HepG2 (cell line): Measurements from ENCODE around the gene FUCA1. TPM values are rescaled to one million over a fixed set of nuclear protein-coding genes. Genes with fewer than 3 reads are reported as not detected.
A peak's percentile ranks its signal among the peaks of the same experiment; 100 is the strongest.

Experiments used
- CBFB ChIP-seq: sonication (generic); formaldehyde crosslinking; IDR thresholded peaks from 2 replicates; pipeline ENCODE4 v1.4.0; 2020; ENCODE audit warnings: missing genetic modification reagents
- E2F5 ChIP-seq: sonication (generic); formaldehyde crosslinking; conservative IDR thresholded peaks from 2 replicates; pipeline ENCODE4 v1.4.0; 2020; ENCODE audit warnings: missing genetic modification reagents
- FOXA1 ChIP-seq, 2 experiments: fragments of 450-650 bp in 1 of 2; sonication (generic) in 1 of 2; formaldehyde crosslinking in 1 of 2; IDR thresholded peaks; 2 replicates each; pipeline versions ENCODE4 v1.4.0 to v1.6.1; 2016 to 2020; ENCODE audit warnings: missing genetic modification reagents in 1 of 2
- MEIS1 ChIP-seq: sonication (generic); formaldehyde crosslinking; IDR thresholded peaks from 2 replicates; pipeline ENCODE4 v1.9.0; 2021; ENCODE audit warnings: mild to moderate bottlenecking, missing genetic modification reagents, moderate library complexity, borderline replicate concordance
- NCOR1 ChIP-seq: fragments of 200-600 bp; sonication (generic); IDR thresholded peaks from 2 replicates; pipeline ENCODE4 v1.7.0; 2017; ENCODE audit warnings: antibody characterized with exemption, low read length, borderline replicate concordance
- PHF8 ChIP-seq: sonication (generic); formaldehyde crosslinking; IDR thresholded peaks from 2 replicates; pipeline ENCODE4 v1.5.0; 2020; ENCODE audit warnings: missing genetic modification reagents
- RNF219 ChIP-seq: sonication (generic); formaldehyde crosslinking; IDR thresholded peaks from 2 replicates; pipeline ENCODE4 v1.5.0; 2020; ENCODE audit warnings: mild to moderate bottlenecking, missing genetic modification reagents
- SIX4 ChIP-seq: sonication (generic); formaldehyde crosslinking; IDR thresholded peaks from 2 replicates; pipeline ENCODE4 v1.4.0; 2020; ENCODE audit warnings: missing genetic modification reagents
- SP2 ChIP-seq: sonication (generic); formaldehyde crosslinking; IDR thresholded peaks from 2 replicates; pipeline ENCODE4 v1.5.1; 2020; ENCODE audit warnings: mild to moderate bottlenecking, missing genetic modification reagents
- TCF12 ChIP-seq, 2 experiments: fragments of 450-650 bp in 1 of 2; sonication (generic) in 1 of 2; formaldehyde crosslinking in 1 of 2; IDR thresholded peaks; 2 replicates each; pipeline versions ENCODE4 v1.6.1 to v1.8.0; 2017 to 2022; ENCODE audit warnings: antibody characterized with exemption in 1 of 2, mild to moderate bottlenecking in 1 of 2, missing genetic modification reagents in 1 of 2, moderate library complexity in 1 of 2
- YEATS2 ChIP-seq: sonication (generic); formaldehyde crosslinking; IDR thresholded peaks from 2 replicates; pipeline ENCODE4 v1.4.0; 2020; ENCODE audit warnings: missing genetic modification reagents, borderline replicate concordance
- ZBTB14 ChIP-seq: sonication (generic); formaldehyde crosslinking; IDR thresholded peaks from 2 replicates; pipeline ENCODE4 v1.4.0; 2020; ENCODE audit warnings: missing genetic modification reagents
- ZFP62 ChIP-seq: sonication (generic); formaldehyde crosslinking; IDR thresholded peaks from 2 replicates; pipeline ENCODE4 v1.4.0; 2020; ENCODE audit warnings: missing genetic modification reagents
- ZMYM3 ChIP-seq: sonication (generic); formaldehyde crosslinking; IDR thresholded peaks from 2 replicates; pipeline ENCODE4 v1.5.1; 2020; ENCODE audit warnings: mild to moderate bottlenecking, missing genetic modification reagents
- ZNF205 ChIP-seq: IDR thresholded peaks from 2 replicates; pipeline ENCODE4 v1.6.1; 2018; ENCODE audit warnings: missing biosample characterization, missing genetic modification reagents
- ZNF333 ChIP-seq: sonication (generic); formaldehyde crosslinking; IDR thresholded peaks from 2 replicates; pipeline ENCODE4 v1.4.0; 2020; ENCODE audit warnings: mild to moderate bottlenecking, missing genetic modification reagents, borderline replicate concordance
- ZNF337 ChIP-seq: sonication (generic); formaldehyde crosslinking; IDR thresholded peaks from 2 replicates; pipeline ENCODE4 v1.5.1; 2020; ENCODE audit warnings: missing genetic modification reagents, low read depth, mild to moderate bottlenecking, borderline replicate concordance
- ZNF724P ChIP-seq: sonication (generic); formaldehyde crosslinking; IDR thresholded peaks from 2 replicates; pipeline ENCODE4 v1.8.0; 2022; ENCODE audit warnings: missing genetic modification reagents, borderline replicate concordance
- ZNF740 ChIP-seq: sonication (generic); formaldehyde crosslinking; IDR thresholded peaks from 2 replicates; pipeline ENCODE4 v1.4.0; 2020; ENCODE audit warnings: missing genetic modification reagents
- ZNF776 ChIP-seq: sonication (generic); formaldehyde crosslinking; IDR thresholded peaks from 2 replicates; pipeline ENCODE4 v1.4.0; 2020; ENCODE audit warnings: mild to moderate bottlenecking, missing genetic modification reagents
- ZNF878 ChIP-seq: sonication (generic); formaldehyde crosslinking; IDR thresholded peaks from 2 replicates; pipeline ENCODE4 v1.8.1; 2023; ENCODE audit warnings: mild to moderate bottlenecking, missing genetic modification reagents, moderate library complexity
- polyA plus RNA-seq, 8 experiments: library from polyadenylated mRNA; depleted of rRNA in 3 of 8; stranded (reverse) in 7 of 8; unstranded in 1 of 8; fragments of >200 nt; fragmentation: Illumina TruSeq in 4 of 8; extraction: Trizol in 4 of 8; gene quantifications; 2 replicates each; pipeline versions ENCODE4 v1.2.1 to v1.2.3, GENCODE V29; 2011 to 2016; ENCODE audit warnings: low read depth in 4 of 8, missing spikeins in 1 of 8, mixed read lengths in 1 of 8; ENCODE audit not compliant: insufficient read depth in 1 of 8
- total RNA-seq, 5 experiments: library from RNA; depleted of rRNA; stranded (reverse); fragments of >200 nt; fragmentation: Illumina TruSeq; extraction: Trizol; gene quantifications; 2 replicates each; pipeline ENCODE4 v1.2.3, GENCODE V29; 2016; ENCODE audit warnings: low read depth in 1 of 5
- TF ChIP-seq, protein P1 (sequence below): IDR thresholded peaks from 2 replicates; pipeline ENCODE4 v1.6.1; 2016; ENCODE audit warnings: missing biosample characterization, missing genetic modification reagents, low read depth

FUCA1 gene
- total and polyA plus RNA-seq, 2 of the 13 experiments (the other 11 are each of a cell fraction or from before 2014, with no cell fraction given), result 32.7 to 33.6 TPM

DNA sequence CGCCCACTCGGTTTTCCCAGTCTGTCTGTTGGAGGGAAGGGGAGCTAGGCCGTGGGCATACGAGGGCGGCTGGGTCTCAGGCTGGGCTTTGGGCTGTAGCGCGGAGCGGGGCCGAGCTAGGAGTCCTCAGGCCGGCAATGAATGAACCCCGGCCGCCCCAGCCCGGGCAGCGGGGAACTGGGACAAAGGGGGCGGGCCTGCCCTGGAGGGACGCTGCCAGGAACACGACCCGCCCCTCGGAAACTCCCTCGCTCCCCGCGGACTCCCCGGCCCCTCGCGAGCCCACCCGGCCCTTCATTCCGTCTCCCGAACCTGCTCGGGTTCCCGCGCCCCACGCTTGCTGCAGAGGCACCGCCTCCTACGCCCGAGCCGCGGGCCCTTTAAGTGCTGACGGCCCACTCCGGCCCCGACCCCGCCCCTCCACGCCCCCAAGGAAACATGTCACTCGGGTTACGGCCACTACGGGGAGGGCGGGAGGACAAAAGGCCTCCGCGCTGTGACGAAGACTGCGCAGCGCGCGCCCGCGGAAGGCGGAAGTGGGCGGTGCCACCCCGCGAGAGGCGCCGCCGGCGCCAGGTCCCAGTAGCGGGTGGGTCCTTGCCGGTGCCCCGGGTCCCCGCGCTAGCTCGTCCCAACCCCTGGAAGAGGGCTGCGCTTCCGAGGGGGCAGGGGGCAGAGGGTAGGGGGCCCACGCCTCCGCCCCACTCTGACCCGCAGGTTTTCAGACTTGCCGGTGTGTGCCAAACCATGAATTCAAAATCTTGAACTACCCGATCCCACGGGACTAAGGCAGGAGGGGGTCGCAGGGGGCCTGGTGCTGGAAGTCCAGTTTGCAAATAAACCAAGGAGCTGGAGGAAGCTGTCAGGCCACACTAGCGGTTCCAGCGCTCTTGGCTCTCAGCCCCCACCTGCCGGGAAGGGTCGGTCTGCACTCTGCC, 67.4 kb downstream of the FUCA1 start, which contains the start of gene GALE (continued):
- peak; percentile 35 for TF ChIP-seq ZMYM3 (CRISPR knock-in tag)
- no peak for TF ChIP-seq ZFP62
- TF ChIP-seq RNF219, result no peak
- TF ChIP-seq ZBTB14 (CRISPR knock-in tag), result peak; percentile 96
- TF ChIP-seq ZNF724P (CRISPR knock-in tag), result peak; percentile 30; the same call in 1 of the 2 replicates
- no peak for TF ChIP-seq CBFB (CRISPR knock-in tag)
- peak; percentile 20; the same call in 1 of the 2 replicates for TF ChIP-seq MEIS1 (CRISPR knock-in tag)
- peak; percentile 47; the same call in 1 of the 2 replicates for TF ChIP-seq ZNF337
- TF ChIP-seq, protein P1, sequence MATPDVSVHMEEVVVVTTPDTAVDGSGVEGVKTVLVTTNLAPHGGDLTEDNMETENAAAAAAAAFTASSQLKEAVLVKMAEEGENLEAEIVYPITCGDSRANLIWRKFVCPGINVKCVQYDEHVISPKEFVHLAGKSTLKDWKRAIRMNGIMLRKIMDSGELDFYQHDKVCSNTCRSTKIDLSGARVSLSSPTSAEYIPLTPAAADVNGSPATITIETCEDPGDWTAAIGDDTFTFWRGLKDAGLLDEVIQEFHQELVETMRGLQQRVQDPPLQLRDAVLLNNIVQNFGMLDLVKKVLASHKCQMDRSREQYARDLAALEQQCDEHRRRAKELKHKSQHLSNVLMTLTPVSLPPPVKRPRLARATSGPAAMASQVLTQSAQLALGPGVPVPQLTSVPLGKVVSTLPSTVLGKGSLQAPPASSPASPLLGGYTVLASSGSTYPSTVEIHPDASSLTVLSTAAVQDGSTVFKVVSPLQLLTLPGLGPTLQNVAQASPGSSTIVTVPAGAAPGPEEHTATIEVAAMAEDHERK, result peak; percentile 57; the same call in 1 of the 2 replicates
- TF ChIP-seq ZNF205 (CRISPR knock-in tag), result peak; percentile 22; the same call in 1 of the 2 replicates
- TF ChIP-seq ZNF878 (CRISPR knock-in tag), result peak; percentile 62; the same call in 1 of the 2 replicates
- TF ChIP-seq NCOR1, result no peak
- TF ChIP-seq E2F5 (CRISPR knock-in tag), result peak; percentile 16; the same call in 1 of the 2 replicates
- 0 out of 2 replicates have a peak, but pooled peaks have one; percentile 79 for TF ChIP-seq ZNF776 (CRISPR knock-in tag)
- TF ChIP-seq SP2 (CRISPR knock-in tag), result peak; percentile 53
- no peak for TF ChIP-seq FOXA1 (IDR thresholded peaks at IDR 0.05)
- TF ChIP-seq FOXA1 (CRISPR knock-in tag; IDR thresholded peaks at IDR 0.05), result peak; percentile 44; the same call in 1 of the 2 replicates
- peak; percentile 72; the same call in 1 of the 2 replicates for TF ChIP-seq ZNF333 (CRISPR knock-in tag)
- 0 out of 2 replicates have a peak, but pooled peaks have one; percentile 46 for TF ChIP-seq YEATS2 (CRISPR knock-in tag)
- TF ChIP-seq PHF8 (CRISPR knock-in tag), result peak; percentile 59; the same call in 1 of the 2 replicates
- TF ChIP-seq ZNF740 (CRISPR knock-in tag), result 0 out of 2 replicates have a peak, but pooled peaks have one; percentile 19
- no peak for TF ChIP-seq TCF12 (IDR thresholded peaks at IDR 0.05)
- 0 out of 2 replicates have a peak, but pooled peaks have one; percentile 15 for TF ChIP-seq TCF12 (CRISPR knock-in tag; IDR thresholded peaks at IDR 0.05)
- TF ChIP-seq SIX4 (CRISPR knock-in tag), result peak; percentile 81; the same call in 1 of the 2 replicates
